ENCODE results near the gene NLRC5.

GRCh38 chr16:57020651-57021050 lies 31.3 kb downstream of the NLRC5 start:
- TF ChIP-seq CTCF (IDR thresholded peaks at IDR 0.05): no peak
- TF ChIP-seq POLR2AphosphoS5 (IDR thresholded peaks at IDR 0.05): no peak
- no peak for TF ChIP-seq POLR2A (IDR thresholded peaks at IDR 0.05)
